KMS-11 (cell line): ENCODE results near the gene LPCAT3.

Experiments used
- H2AFZ ChIP-seq: fragments of 200-600 bp; sonication (generic); 2 replicates; pipeline ENCODE4 v1.6.1; 2016; ENCODE audit warnings: antibody characterized with exemption, mixed run types, low read depth
- H3K27ac ChIP-seq: fragments of 200-600 bp; sonication (generic); 2 replicates; pipeline ENCODE4 v1.6.1; 2016; ENCODE audit warnings: mild to moderate bottlenecking, mixed run types
- H3K27me3 ChIP-seq: fragments of 200-600 bp; sonication (generic); 2 replicates; pipeline ENCODE4 v1.6.1; 2017; ENCODE audit warnings: mild to moderate bottlenecking, low read depth, mixed run types, moderate library complexity; ENCODE audit not compliant: insufficient read depth
- H3K36me3 ChIP-seq: fragments of 200-600 bp; sonication (generic); 2 replicates; pipeline ENCODE4 v1.6.1; 2017; ENCODE audit warnings: mild to moderate bottlenecking, mixed run types; ENCODE audit not compliant: insufficient read depth
- H3K4me1 ChIP-seq: fragments of 200-600 bp; sonication (generic); 2 replicates; pipeline ENCODE4 v1.6.1; 2016; ENCODE audit warnings: mild to moderate bottlenecking, low read depth, mixed run types; ENCODE audit not compliant: poor library complexity, severe bottlenecking
- H3K4me2 ChIP-seq: fragments of 200-600 bp; sonication (generic); 2 replicates; pipeline ENCODE4 v1.7.0; 2016; ENCODE audit warnings: mild to moderate bottlenecking, mixed run types
- H3K4me3 ChIP-seq: fragments of 200-600 bp; sonication (generic); IDR thresholded peaks from 2 replicates; pipeline ENCODE4 v1.6.1; 2017; ENCODE audit warnings: low read depth, low read length, mixed read lengths; ENCODE audit not compliant: insufficient read depth
- H3K79me2 ChIP-seq: fragments of 200-600 bp; sonication (generic); 2 replicates; pipeline ENCODE4 v1.6.1; 2016; ENCODE audit warnings: low read depth, mixed run types; ENCODE audit not compliant: insufficient read depth
- H3K9ac ChIP-seq: fragments of 200-600 bp; sonication (generic); 2 replicates; pipeline ENCODE4 v1.6.1; 2016; ENCODE audit warnings: mild to moderate bottlenecking, mixed run types
- H4K20me1 ChIP-seq: fragments of 200-600 bp; sonication (generic); 2 replicates; pipeline ENCODE4 v1.6.1; 2016; ENCODE audit warnings: mild to moderate bottlenecking, mixed run types; ENCODE audit not compliant: insufficient read depth
- CTCF ChIP-seq: fragments of 200-600 bp; sonication (generic); conservative IDR thresholded peaks from 2 replicates; pipeline ENCODE4 v1.6.1; 2017; ENCODE audit warnings: low read depth, mild to moderate bottlenecking, antibody characterized with exemption, low read length, moderate library complexity, mixed read lengths

The LPCAT3 gene

GRCh38 chr12:6953442-6954315, 64.6 kb downstream of the LPCAT3 start:
- peaks cover 33% of the 10 kb centered on the region for H3K4me1 ChIP-seq
- no peak overlapping the region for H3K4me3 ChIP-seq
- TF ChIP-seq CTCF = no peak
- no peaks in the 10 kb centered on the region for H3K79me2 ChIP-seq
- H3K27ac ChIP-seq = peak overlapping the region; percentile 35
- no peaks in the 10 kb centered on the region for H3K36me3 ChIP-seq
- H3K27me3 ChIP-seq = no peaks in the 10 kb centered on the region
- peak overlapping the region; percentile 79 for H2AFZ ChIP-seq
- peak overlapping the region; percentile 20; the same call in 1 of the 2 replicates for H3K9ac ChIP-seq
- H3K4me2 ChIP-seq = peak overlapping the region; percentile 93
- H4K20me1 ChIP-seq = no peaks in the 10 kb centered on the region

- Histone ChIP-seq H3K9ac (peak overlapping the region; percentile 20; the same call in 1 of the 2 replicates), H3K79me2 (no peaks in the 10 kb centered on the region), H3K4me1 (peaks cover 36% of the 10 kb centered on the region), H3K4me2 (peak overlapping the region; percentile 93), H3K27ac (peak overlapping the region; percentile 35), H2AFZ (peak overlapping the region; percentile 79; the same call in 1 of the 2 replicates), H4K20me1 (no peaks in the 10 kb centered on the region), H3K36me3 (no peaks in the 10 kb centered on the region), H3K27me3 (no peaks in the 10 kb centered on the region), H3K4me3 (no peak overlapping the region)
- no peak for TF ChIP-seq CTCF
Measured at GRCh38 chr12:6952863-6953441, 65.3 kb downstream of the LPCAT3 start.

GRCh38 chr12:6952121-6952862, 66.0 kb downstream of the LPCAT3 start:
- Histone ChIP-seq H3K4me1 (peaks cover 36% of the 10 kb centered on the region), H2AFZ (no peak overlapping the region), H3K4me2 (no peak overlapping the region), H3K79me2 (no peaks in the 10 kb centered on the region), H3K27ac (no peak overlapping the region), H3K9ac (no peak overlapping the region), H3K4me3 (no peak overlapping the region), H3K27me3 (no peaks in the 10 kb centered on the region), H3K36me3 (no peaks in the 10 kb centered on the region), H4K20me1 (no peaks in the 10 kb centered on the region)
- no peak for TF ChIP-seq CTCF

GRCh38 chr12:6951551-6952120, 66.6 kb downstream of the LPCAT3 start:
- no peaks in the 10 kb centered on the region for H3K79me2 ChIP-seq
- no peaks in the 10 kb centered on the region for H3K27me3 ChIP-seq
- no peaks in the 10 kb centered on the region for H3K36me3 ChIP-seq
- no peak for TF ChIP-seq CTCF
- H3K4me2 ChIP-seq = no peak overlapping the region
- no peak overlapping the region for H3K4me3 ChIP-seq
- H3K4me1 ChIP-seq = peaks cover 36% of the 10 kb centered on the region
- H3K27ac ChIP-seq = no peak overlapping the region
- H3K9ac ChIP-seq = no peak overlapping the region
- no peak overlapping the region for H2AFZ ChIP-seq
- no peaks in the 10 kb centered on the region for H4K20me1 ChIP-seq
